GM19467 (cell line): ENCODE measurements around the gene SLC46A2.

ENCODE experiments used
- ATAC-seq: cut with Tn5 transposase; IDR thresholded peaks from one replicate; pipeline ENCODE4 v1.9.1; 2021; ENCODE audit warnings: mild to moderate bottlenecking, moderate library complexity; ENCODE audit not compliant: unreplicated experiment

The SLC46A2 gene

GRCh38 chr9:112831969-112832368 lies 58.7 kb downstream of the SLC46A2 start:
- no peak for ATAC-seq

DNA sequence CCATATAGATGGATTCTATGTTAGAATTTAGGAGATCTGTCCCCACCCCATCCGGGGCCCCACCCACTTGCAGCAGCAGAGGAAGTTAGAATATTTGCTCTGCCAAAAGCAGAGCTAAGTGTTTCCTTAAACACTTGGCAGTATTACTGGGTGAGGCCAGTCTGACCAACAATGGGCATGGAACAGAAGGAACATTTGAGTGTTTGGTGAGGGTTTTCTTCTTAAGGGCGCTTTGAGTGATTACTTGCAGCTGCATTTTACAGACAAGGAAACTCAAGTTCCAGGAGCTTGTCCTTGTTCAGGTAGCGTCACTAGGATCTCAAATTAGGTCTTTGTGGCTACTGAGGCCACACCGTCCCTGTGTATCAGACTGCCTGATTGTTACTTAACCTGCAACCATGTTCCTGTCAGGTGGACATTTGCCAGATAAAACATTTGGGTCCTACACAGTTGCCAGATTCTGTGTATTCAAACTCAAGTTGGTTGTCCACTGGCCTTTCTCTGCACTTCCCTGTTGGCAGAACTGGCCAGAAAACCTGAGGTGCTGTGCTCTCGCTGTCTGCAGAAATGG lies 59.3 kb downstream of the SLC46A2 start:
- no peak for ATAC-seq
